H1 (cell line): ENCODE results near the gene SERINC4. TPM values are rescaled to one million over a fixed set of nuclear protein-coding genes. Genes with fewer than 3 reads are reported as not detected.
"Not testable (repeated sequence)": the region's sequence is repeated elsewhere in the genome, so short reads cannot be mapped to it uniquely, and the experiment has no call there.

Source experiments
- CTCF ChIA-PET: fragments of 300-600 bp; sonication (Branson Sonifier 250); formaldehyde crosslinking; loops from one replicate; lab custom pipeline; 2021; ENCODE audit not compliant: partially characterized antibody; lab: Charles Lee
- POLR2A ChIA-PET: fragments of 300-600 bp; sonication (Branson Sonifier 250); formaldehyde crosslinking; loops from one replicate; lab custom pipeline; 2021; ENCODE audit warnings: inconsistent platforms; ENCODE audit not compliant: partially characterized antibody; lab: Charles Lee
- DNase-seq, 2 experiments: peaks; one replicate each; pipeline versions ENCODE4 v3.0.0 to v3.0.0-alpha.2; 2010 to 2022; ENCODE audit warnings: low spot score in 2 of 2, low read depth in 1 of 2, mixed read lengths in 1 of 2
- FAIRE-seq: peaks from 2 replicates; lab custom pipeline; 2011; peaks lifted over from hg19 to GRCh38; lab: Jason Lieb, UNC
- H2AFZ ChIP-seq: 2 replicates; pipeline ENCODE4 v1.8.1; 2012; ENCODE audit warnings: low read length, inconsistent platforms
- H2AK5ac ChIP-seq: 2 replicates; pipeline ENCODE4 v1.6.1; 2013; ENCODE audit warnings: low read depth, low read length
- H2BK120ac ChIP-seq: replicated peaks from 2 replicates; pipeline ENCODE3; 2013; ENCODE audit warnings: low read depth, low read length, inconsistent platforms
- H2BK12ac ChIP-seq: 2 replicates; pipeline ENCODE4 v1.6.1; 2013; ENCODE audit warnings: low read depth, low read length
- H2BK15ac ChIP-seq: 2 replicates; pipeline ENCODE4 v1.6.1; 2013; ENCODE audit warnings: low read length
- H2BK20ac ChIP-seq: 2 replicates; pipeline ENCODE4 v1.6.1; 2013; ENCODE audit warnings: low read length
- H2BK5ac ChIP-seq: 2 replicates; pipeline ENCODE4 v1.6.1; 2013; ENCODE audit warnings: low read depth, low read length
- H3K14ac ChIP-seq: 2 replicates; pipeline ENCODE4 v1.6.1; 2013; ENCODE audit warnings: inconsistent platforms; ENCODE audit not compliant: insufficient read length
- H3K18ac ChIP-seq: 2 replicates; pipeline ENCODE4 v1.6.1; 2013; ENCODE audit warnings: low read length; ENCODE audit errors: extremely low read depth
- H3K23ac ChIP-seq: 2 replicates; pipeline ENCODE4 v1.6.1; 2013; ENCODE audit warnings: inconsistent platforms; ENCODE audit not compliant: insufficient read length
- H3K23me2 ChIP-seq: 2 replicates; pipeline ENCODE4 v1.6.1; 2013; ENCODE audit warnings: low read depth, low read length
- H3K27ac ChIP-seq: 2 replicates; pipeline ENCODE4 v1.6.1; 2011; ENCODE audit warnings: low read depth, low read length, inconsistent platforms
- H3K27me3 ChIP-seq, 4 experiments: replicated peaks in 1 of 4; 1 replicate in 1 of 4; 2 replicates in 3 of 4; pipeline versions ENCODE4 v1.6.1 to v1.8.1; 2011 to 2013; ENCODE audit warnings: low read length in 3 of 4, mild to moderate bottlenecking in 3 of 4, inconsistent platforms in 2 of 4, mixed read lengths in 2 of 4, moderate library complexity in 1 of 4; ENCODE audit not compliant: control insufficient read depth in 3 of 4, insufficient read depth in 3 of 4; ENCODE audit errors: extremely low read depth in 1 of 4
- H3K36me3 ChIP-seq, 4 experiments: 2 replicates each; pipeline versions ENCODE4 v1.6.1 to v1.8.1; 2011 to 2013; ENCODE audit warnings: mild to moderate bottlenecking in 4 of 4, low read length in 3 of 4, moderate library complexity in 2 of 4, control low read depth in 1 of 4, inconsistent platforms in 1 of 4; ENCODE audit not compliant: insufficient read depth in 4 of 4, control insufficient read depth in 2 of 4
- H3K4ac ChIP-seq: replicated peaks from 2 replicates; pipeline ENCODE3; 2013; ENCODE audit warnings: low read length, low read depth, mixed read lengths, inconsistent platforms; ENCODE audit not compliant: insufficient read length
- H3K4me1 ChIP-seq, 4 experiments: replicated peaks in 1 of 4; 1 replicate in 1 of 4; 2 replicates in 3 of 4; pipeline versions ENCODE4 v1.6.1 to v1.8.1; 2011 to 2013; ENCODE audit warnings: low read length in 3 of 4, inconsistent platforms in 2 of 4, mixed read lengths in 1 of 4; ENCODE audit not compliant: insufficient read depth in 4 of 4, control insufficient read depth in 3 of 4
- H3K4me2 ChIP-seq, 2 experiments: 2 replicates each; pipeline versions ENCODE4 v1.6.1 to v1.8.1; 2011 to 2013; ENCODE audit warnings: low read depth in 2 of 2, low read length in 2 of 2, control low read depth in 1 of 2, inconsistent platforms in 1 of 2, mild to moderate bottlenecking in 1 of 2; ENCODE audit not compliant: insufficient read depth in 1 of 2
- H3K4me3 ChIP-seq, 4 experiments: fragments of 200-600, 300-600 bp in 1 of 4; sonication (generic), shearing (Covaris generic), sonication (Bioruptor Twin) in 1 of 4; 2 replicates each; pipeline versions ENCODE4 v1.5.1 to v1.8.1; 2011 to 2016; ENCODE audit warnings: low read length in 4 of 4, low read depth in 3 of 4, control low read depth in 2 of 4, inconsistent platforms in 2 of 4, mild to moderate bottlenecking in 2 of 4, mixed read lengths in 1 of 4, moderate library complexity in 1 of 4; ENCODE audit not compliant: insufficient read depth in 2 of 4; ENCODE audit errors: extremely low read depth in 1 of 4
- H3K56ac ChIP-seq: replicated peaks from 2 replicates; pipeline ENCODE3; 2013; ENCODE audit warnings: low read depth, mild to moderate bottlenecking, mixed read lengths, low read length, inconsistent platforms; ENCODE audit not compliant: insufficient read length
- H3K79me1 ChIP-seq: 2 replicates; pipeline ENCODE4 v1.6.1; 2013; ENCODE audit warnings: low read depth, low read length, control low read depth
- H3K79me2 ChIP-seq, 2 experiments: 2 replicates each; pipeline versions ENCODE4 v1.6.1 to v1.8.1; 2012 to 2013; ENCODE audit warnings: low read length in 2 of 2, mild to moderate bottlenecking in 2 of 2, inconsistent platforms in 1 of 2; ENCODE audit not compliant: insufficient read depth in 2 of 2, control insufficient read depth in 1 of 2
- H3K9ac ChIP-seq, 4 experiments: replicated peaks in 1 of 4; 1 replicate in 1 of 4; 2 replicates in 3 of 4; pipeline versions ENCODE4 v1.6.1 to v1.8.1; 2011 to 2013; ENCODE audit warnings: low read depth in 3 of 4, low read length in 3 of 4, control low read depth in 2 of 4, mild to moderate bottlenecking in 2 of 4, moderate library complexity in 2 of 4, inconsistent platforms in 1 of 4; ENCODE audit errors: extremely low read depth in 1 of 4
- H3K9me3 ChIP-seq, 2 experiments: 2 replicates each; pipeline versions ENCODE4 v1.6.1 to v1.8.1; 2012 to 2013; ENCODE audit warnings: mild to moderate bottlenecking in 2 of 2, moderate library complexity in 2 of 2, control low read depth in 1 of 2, inconsistent platforms in 1 of 2, low read depth in 1 of 2, low read length in 1 of 2, mixed read lengths in 1 of 2; ENCODE audit not compliant: insufficient read depth in 2 of 2
- H4K20me1 ChIP-seq, 2 experiments: replicated peaks in 1 of 2; 2 replicates each; pipeline versions ENCODE3 to v1.8.1; 2011 to 2013; ENCODE audit warnings: inconsistent platforms in 2 of 2, low read length in 2 of 2, mild to moderate bottlenecking in 1 of 2; ENCODE audit not compliant: insufficient read depth in 2 of 2, control insufficient read depth in 1 of 2
- H4K5ac ChIP-seq: 2 replicates; pipeline ENCODE4 v1.6.1; 2013; ENCODE audit warnings: low read length, low read depth, mixed read lengths, inconsistent platforms; ENCODE audit not compliant: insufficient read length
- H4K8ac ChIP-seq: 2 replicates; pipeline ENCODE4 v1.8.0; 2013; ENCODE audit warnings: mild to moderate bottlenecking, moderate library complexity, low read length, inconsistent platforms; ENCODE audit not compliant: insufficient read depth; ENCODE audit errors: extremely low read depth
- H4K91ac ChIP-seq: replicated peaks from 2 replicates; pipeline ENCODE3; 2013; ENCODE audit warnings: low read length, mixed read lengths, inconsistent platforms; ENCODE audit not compliant: insufficient read length
- WGBS, 2 experiments: shearing (Covaris generic) in 1 of 2; methylation state at CpG; one replicate each; pipeline versions ENCODE4 v1.1.6 to v1.1.7; 2013 to 2015; ENCODE audit warnings: low lambda C conversion rate in 2 of 2, mixed read lengths in 2 of 2, inconsistent platforms in 1 of 2, low coverage in 1 of 2, missing lambda C conversion rate in 1 of 2; ENCODE audit not compliant: insufficient replicate concordance in 2 of 2, insufficient coverage in 1 of 2, insufficient read length in 1 of 2; ENCODE audit errors: extremely low coverage in 1 of 2, missing lambda C conversion rate in 1 of 2; 5-methylcytosine and 5-hydroxymethylcytosine counted together
- polyA plus RNA-seq, 7 experiments: library from polyadenylated mRNA; depleted of rRNA in 3 of 7; stranded (reverse) in 5 of 7; unstranded in 2 of 7; fragments of >200 nt in 5 of 7; fragments of 200-250 nt in 2 of 7; gene quantifications; 1 replicate in 5 of 7; 2 replicates in 1 of 7; 4 replicates in 1 of 7; pipeline versions ENCODE4 v1.2.1 to v1.2.3, GENCODE V29; 2011 to 2013; ENCODE audit warnings: missing spikeins in 2 of 7, mixed read lengths in 2 of 7
- total RNA-seq: library from RNA; stranded (reverse); fragmentation: NEBNext Ultra II Directional; extraction: Animal tissue kit (Norgen Biotek cat#: 25700); gene quantifications from 2 replicates; pipeline ENCODE4 v1.2.1, GENCODE V29; 2021

The SERINC4 gene
- total and polyA plus RNA-seq, 2 of the 8 experiments (the other 6 are each of a cell fraction or from before 2014, with no cell fraction given) = 0.08 TPM; not detected in 1

DNA sequence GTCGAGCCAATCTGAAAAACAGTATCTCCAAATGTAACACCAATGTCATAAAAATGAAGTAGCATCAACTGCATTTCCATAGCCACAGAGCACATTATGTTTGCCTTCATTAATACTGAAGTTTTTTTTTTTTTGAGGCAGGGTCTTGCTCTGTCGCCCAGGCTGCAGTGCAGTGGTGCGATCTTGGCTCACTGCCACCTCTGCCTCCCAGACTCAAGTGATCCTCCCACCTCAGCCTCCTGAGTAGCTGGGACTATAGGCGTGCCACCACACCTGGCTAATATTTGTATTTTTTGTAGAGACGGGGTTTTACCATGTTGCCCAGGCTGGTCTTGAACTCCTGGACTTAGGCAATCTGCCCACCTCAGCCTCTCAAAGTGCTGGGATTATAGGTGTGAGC is 15.0 kb upstream of the SERINC4 start:
- 98% methylated on average over 5 of the region's 5 CpGs; no CpG with 5 or more reads in 1 of the 2 experiments for WGBS, 2 experiments
- H3K36me3 ChIP-seq = peaks cover 20 to 73% (median 49%) of the 10 kb centered on the region in 4 experiments

More for the DNA sequence above, 15.0 kb upstream of the SERINC4 start:
- DNase-seq, H2BK5ac ChIP-seq, H4K20me1 ChIP-seq, H2BK20ac ChIP-seq, H3K4ac ChIP-seq, H2BK12ac ChIP-seq, H3K23ac ChIP-seq, H3K9me3 ChIP-seq, H4K5ac ChIP-seq, H2BK15ac ChIP-seq, H3K18ac ChIP-seq, H2BK120ac ChIP-seq, H3K4me1 ChIP-seq, H3K4me3 ChIP-seq, H2AFZ ChIP-seq, H3K27me3 ChIP-seq, H4K8ac ChIP-seq, CTCF ChIA-PET, H3K4me2 ChIP-seq, H2AK5ac ChIP-seq, H3K56ac ChIP-seq, H4K91ac ChIP-seq, FAIRE-seq, H3K27ac ChIP-seq, H3K79me1 ChIP-seq, H3K14ac ChIP-seq, H3K9ac ChIP-seq, H3K23me2 ChIP-seq: not testable (repeated sequence)
- H3K79me2 ChIP-seq = peaks cover 0 to 11% of the 10 kb centered on the region in 2 experiments; a peak in 2 of 4 replicates
- POLR2A ChIA-PET = interaction anchor here (1.8 kb wide), 1 partner anchor 11 kb away, joined by 6 read pairs; no protein-coding TSS in a partner anchor
